GM18858 (cell line): ENCODE measurements around the gene SIRPA.

Source experiments
- ATAC-seq: cut with Tn5 transposase; IDR thresholded peaks from one replicate; pipeline ENCODE4 v1.9.1; 2021; ENCODE audit not compliant: unreplicated experiment

The SIRPA gene

DNA sequence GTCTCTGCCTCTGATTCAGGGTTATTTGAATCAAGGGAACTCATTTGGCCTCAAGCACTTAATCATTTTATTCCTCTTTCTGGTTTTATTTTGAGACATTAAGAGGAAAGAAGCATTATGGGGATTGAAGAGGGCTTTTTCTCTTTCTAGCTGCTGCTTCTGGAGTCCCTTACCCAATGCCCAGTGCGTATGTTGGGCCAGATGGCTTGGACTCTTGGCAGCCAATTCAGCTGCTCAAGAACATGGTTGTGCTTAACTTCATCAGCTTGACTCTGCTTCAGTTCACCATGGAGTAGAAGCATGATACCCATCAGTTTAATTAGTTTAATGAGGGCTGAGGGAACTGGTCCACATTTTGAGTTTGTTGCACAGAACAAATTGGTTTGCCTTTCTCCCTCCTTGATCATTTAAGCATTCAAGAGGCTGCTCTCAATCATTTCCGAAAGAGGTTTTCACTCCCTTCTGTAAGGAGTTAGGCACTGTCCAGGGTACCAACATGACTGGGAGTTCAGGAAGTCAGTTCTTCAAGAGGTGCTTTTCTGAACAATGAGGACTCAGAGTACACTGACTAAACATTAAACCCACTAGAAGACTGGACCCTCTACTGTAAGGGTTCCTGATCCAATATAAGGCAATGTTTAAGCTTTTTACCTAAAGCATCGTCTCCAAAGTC is 84.0 kb downstream of the SIRPA start:
- ATAC-seq = no peak

GRCh38 chr20:1982686-1983085 is 87.5 kb downstream of the SIRPA start:
- ATAC-seq = no peak

- no peak for ATAC-seq
Measured at GRCh38 chr20:1983301-1983700, 88.1 kb downstream of the SIRPA start.

GRCh38 chr20:1987826-1988225 is 92.6 kb downstream of the SIRPA start:
- ATAC-seq = no peak
